Astrocyte (in vitro differentiated cells and primary cell): ENCODE measurements around the gene ARHGAP32. TPM values are rescaled to one million over a fixed set of nuclear protein-coding genes. Genes with fewer than 3 reads are reported as not detected.

Experiments
- DNase-seq: peaks from one replicate; pipeline ENCODE4 v3.0.0-alpha.2; 2010; ENCODE audit warnings: low read depth
- FAIRE-seq: peaks from 2 replicates; lab custom pipeline; 2011; peaks lifted over from hg19 to GRCh38; lab: Jason Lieb, UNC
- H2AFZ ChIP-seq: 2 replicates; pipeline ENCODE4 v1.6.0; 2012; ENCODE audit warnings: low read depth, low read length, inconsistent platforms
- H3K27ac ChIP-seq: 2 replicates; pipeline ENCODE4 v1.5.1; 2011; ENCODE audit warnings: low read depth, low read length, inconsistent platforms
- H3K27me3 ChIP-seq: 2 replicates; pipeline ENCODE4 v1.6.0; 2011; ENCODE audit warnings: low read length, inconsistent platforms; ENCODE audit not compliant: insufficient read depth
- H3K36me3 ChIP-seq: 2 replicates; pipeline ENCODE4 v1.5.1; 2011; ENCODE audit warnings: low read length, inconsistent platforms; ENCODE audit not compliant: insufficient read depth
- H3K4me1 ChIP-seq: 2 replicates; pipeline ENCODE4 v1.5.1; 2011; ENCODE audit warnings: low read length, inconsistent platforms; ENCODE audit not compliant: insufficient read depth
- H3K4me2 ChIP-seq: 2 replicates; pipeline ENCODE4 v1.6.0; 2012; ENCODE audit warnings: low read length, inconsistent platforms
- H3K4me3 ChIP-seq: 2 replicates; pipeline ENCODE4 v1.5.1; 2011; ENCODE audit warnings: low read depth, mild to moderate bottlenecking, low read length, inconsistent platforms; ENCODE audit not compliant: insufficient read depth
- H3K79me2 ChIP-seq: 2 replicates; pipeline ENCODE4 v1.6.0; 2012; ENCODE audit warnings: mild to moderate bottlenecking, low read length, inconsistent platforms; ENCODE audit not compliant: insufficient read depth
- H3K9ac ChIP-seq: 2 replicates; pipeline ENCODE4 v1.6.0; 2012; ENCODE audit warnings: mild to moderate bottlenecking, low read length, inconsistent platforms
- H3K9me3 ChIP-seq: 2 replicates; pipeline ENCODE4 v1.5.1; 2012; ENCODE audit warnings: low read depth, mild to moderate bottlenecking, low read length, inconsistent platforms; ENCODE audit not compliant: insufficient read depth
- H4K20me1 ChIP-seq: 2 replicates; pipeline ENCODE4 v1.6.0; 2012; ENCODE audit warnings: low read length, inconsistent platforms; ENCODE audit not compliant: insufficient read depth
- H3K27ac Mint-ChIP-seq: one replicate; pipeline ENCODE4 v1.8.0; 2021; ENCODE audit warnings: mild to moderate bottlenecking, mixed read lengths; ENCODE audit not compliant: unreplicated experiment
- H3K27me3 Mint-ChIP-seq: one replicate; pipeline ENCODE4 v1.8.0; 2021; ENCODE audit warnings: low read depth, mixed read lengths; ENCODE audit not compliant: unreplicated experiment
- H3K36me3 Mint-ChIP-seq: one replicate; pipeline ENCODE4 v1.8.0; 2021; ENCODE audit warnings: low read depth, mixed read lengths; ENCODE audit not compliant: unreplicated experiment
- H3K4me1 Mint-ChIP-seq: one replicate; pipeline ENCODE4 v1.8.0; 2021; ENCODE audit warnings: low read depth, mixed read lengths; ENCODE audit not compliant: unreplicated experiment
- H3K4me3 Mint-ChIP-seq: one replicate; pipeline ENCODE4 v1.8.0; 2021; ENCODE audit warnings: mild to moderate bottlenecking, moderate library complexity, mixed read lengths; ENCODE audit not compliant: unreplicated experiment
- H3K9me3 Mint-ChIP-seq: one replicate; pipeline ENCODE4 v1.8.0; 2021; ENCODE audit warnings: mild to moderate bottlenecking, mixed read lengths; ENCODE audit not compliant: unreplicated experiment
- EZH2 ChIP-seq: IDR thresholded peaks from 2 replicates; pipeline ENCODE4 v1.6.1; 2012; ENCODE audit warnings: mild to moderate bottlenecking, low read length, inconsistent platforms; ENCODE audit not compliant: insufficient read depth
- total RNA-seq: library from RNA; stranded (reverse); gene quantifications from 2 replicates; pipeline ENCODE4 v1.2.1, GENCODE V29; 2021
- TF ChIP-seq, protein P1 (sequence below): IDR thresholded peaks from 2 replicates; pipeline ENCODE4 v1.5.1; 2011; ENCODE audit warnings: low read depth, mild to moderate bottlenecking, inconsistent platforms, low read length, moderate library complexity; ENCODE audit not compliant: insufficient read depth

ARHGAP32 gene
- total RNA-seq, 1 donor from 2014 or later = 21.6 TPM

DNA sequence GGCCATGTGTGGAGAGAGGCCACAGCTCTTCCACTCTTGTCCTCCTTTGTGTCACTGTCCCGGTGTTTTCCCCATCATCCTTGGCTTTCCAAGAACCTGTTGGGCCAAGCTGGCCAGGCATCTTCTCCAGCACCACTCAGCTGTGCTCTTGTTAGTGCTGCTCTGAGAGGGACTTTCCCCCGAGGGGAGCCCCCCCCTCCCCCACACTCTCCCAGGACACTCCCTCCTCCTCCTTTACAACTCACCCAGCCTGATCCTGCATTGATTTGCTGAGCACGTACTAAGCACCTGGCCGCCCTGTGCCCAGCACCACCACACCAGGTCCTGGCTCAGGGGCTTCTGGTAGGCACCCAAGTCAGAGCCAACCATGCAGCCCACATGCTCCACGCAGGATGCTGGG, 262.7 kb downstream of the ARHGAP32 start:
- Mint-ChIP-seq H3K4me3 (no peak overlapping the region), H3K9me3 (peaks cover 2% of the 10 kb centered on the region), H3K4me1 (peaks cover 21% of the 10 kb centered on the region), H3K27me3 (peaks cover 29% of the 10 kb centered on the region), H3K36me3 (peaks cover 2% of the 10 kb centered on the region), H3K27ac (peak overlapping the region; percentile 77)
- Histone ChIP-seq H2AFZ (no peak overlapping the region), H3K9ac (no peak overlapping the region), H3K4me3 (no peak overlapping the region), H3K9me3 (no peaks in the 10 kb centered on the region), H3K79me2 (no peaks in the 10 kb centered on the region), H3K4me1 (no peaks in the 10 kb centered on the region), H3K27me3 (peaks cover 15% of the 10 kb centered on the region), H4K20me1 (no peaks in the 10 kb centered on the region), H3K27ac (no peak overlapping the region), H3K4me2 (peak overlapping the region; percentile 7), H3K36me3 (no peaks in the 10 kb centered on the region)
- FAIRE-seq = no peak
- no peak for DNase-seq
- no peak for TF ChIP-seq EZH2
- TF ChIP-seq, protein P1, sequence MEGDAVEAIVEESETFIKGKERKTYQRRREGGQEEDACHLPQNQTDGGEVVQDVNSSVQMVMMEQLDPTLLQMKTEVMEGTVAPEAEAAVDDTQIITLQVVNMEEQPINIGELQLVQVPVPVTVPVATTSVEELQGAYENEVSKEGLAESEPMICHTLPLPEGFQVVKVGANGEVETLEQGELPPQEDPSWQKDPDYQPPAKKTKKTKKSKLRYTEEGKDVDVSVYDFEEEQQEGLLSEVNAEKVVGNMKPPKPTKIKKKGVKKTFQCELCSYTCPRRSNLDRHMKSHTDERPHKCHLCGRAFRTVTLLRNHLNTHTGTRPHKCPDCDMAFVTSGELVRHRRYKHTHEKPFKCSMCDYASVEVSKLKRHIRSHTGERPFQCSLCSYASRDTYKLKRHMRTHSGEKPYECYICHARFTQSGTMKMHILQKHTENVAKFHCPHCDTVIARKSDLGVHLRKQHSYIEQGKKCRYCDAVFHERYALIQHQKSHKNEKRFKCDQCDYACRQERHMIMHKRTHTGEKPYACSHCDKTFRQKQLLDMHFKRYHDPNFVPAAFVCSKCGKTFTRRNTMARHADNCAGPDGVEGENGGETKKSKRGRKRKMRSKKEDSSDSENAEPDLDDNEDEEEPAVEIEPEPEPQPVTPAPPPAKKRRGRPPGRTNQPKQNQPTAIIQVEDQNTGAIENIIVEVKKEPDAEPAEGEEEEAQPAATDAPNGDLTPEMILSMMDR = no peak

DNA sequence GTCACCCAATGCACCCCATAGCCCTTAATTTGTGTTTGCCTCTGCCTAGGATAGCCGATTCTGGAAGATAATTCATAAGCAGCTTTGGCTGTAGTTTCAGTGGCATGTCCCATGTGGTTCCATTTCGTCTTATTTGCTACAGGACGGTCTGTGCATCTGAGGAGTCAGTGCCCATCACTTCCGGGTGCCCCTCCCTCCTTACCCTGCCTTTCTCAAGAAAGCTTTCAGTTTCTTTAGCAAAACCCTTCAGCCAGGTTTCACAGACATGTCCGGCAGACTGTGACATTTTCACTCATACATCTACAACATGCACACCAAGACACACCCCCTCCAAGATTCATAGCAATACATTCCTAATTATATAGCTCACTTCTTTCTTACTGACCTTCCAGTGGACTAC, 263.7 kb downstream of the ARHGAP32 start:
- H3K27me3 Mint-ChIP-seq = peaks cover 30% of the 10 kb centered on the region

More for the DNA sequence above, 263.7 kb downstream of the ARHGAP32 start:
- Mint-ChIP-seq H3K4me1 (peaks cover 18% of the 10 kb centered on the region), H3K4me3 (no peak overlapping the region), H3K9me3 (peaks cover 2% of the 10 kb centered on the region), H3K27ac (no peak overlapping the region), H3K36me3 (peaks cover 2% of the 10 kb centered on the region)
- Histone ChIP-seq H3K4me2 (no peak overlapping the region), H3K4me3 (no peak overlapping the region), H3K27ac (no peak overlapping the region), H3K27me3 (peaks cover 18% of the 10 kb centered on the region), H3K9me3 (no peaks in the 10 kb centered on the region), H3K9ac (no peak overlapping the region), H3K79me2 (no peaks in the 10 kb centered on the region), H4K20me1 (no peaks in the 10 kb centered on the region), H2AFZ (no peak overlapping the region), H3K4me1 (no peaks in the 10 kb centered on the region), H3K36me3 (no peaks in the 10 kb centered on the region)
- FAIRE-seq (no peak), DNase-seq (no peak)
- TF ChIP-seq, protein P1 = no peak
- TF ChIP-seq EZH2 = no peak
